Right kidney (tissue), 1 donor: ENCODE data around the gene ODR4.
"Not testable (repeated sequence)": the region's sequence is repeated elsewhere in the genome, so short reads cannot be mapped to it uniquely, and the experiment has no call there.

Experiments used
- DNase-seq: peaks from one replicate; pipeline ENCODE4 v3.0.0-alpha.2; 2016

Gene ODR4

GRCh38 chr1:186420923-186421322 lies 45.3 kb downstream of the ODR4 start:
- no peak for DNase-seq

- no peak for DNase-seq
These were observed 45.8 kb downstream of the ODR4 start for GRCh38 chr1:186421446-186421845.

GRCh38 chr1:186424539-186424938 lies 48.9 kb downstream of the ODR4 start:
- DNase-seq, result no peak

- DNase-seq, result no peak
These were observed 50.5 kb downstream of the ODR4 start for GRCh38 chr1:186426118-186426517.

GRCh38 chr1:186429017-186429416 lies 53.4 kb downstream of the ODR4 start:
- no peak for DNase-seq

- no peak for DNase-seq
These were observed 59.7 kb downstream of the ODR4 start for GRCh38 chr1:186435336-186435735.

GRCh38 chr1:186438567-186438966 lies 62.9 kb downstream of the ODR4 start:
- no peak for DNase-seq

GRCh38 chr1:186440584-186440983 lies 64.9 kb downstream of the ODR4 start:
- no peak for DNase-seq

GRCh38 chr1:186442651-186443375 lies 67.2 kb downstream of the ODR4 start:
- no peak for DNase-seq

GRCh38 chr1:186443638-186444037 lies 68.0 kb downstream of the ODR4 start:
- no peak for DNase-seq

GRCh38 chr1:186446152-186446551 lies 70.5 kb downstream of the ODR4 start:
- no peak for DNase-seq

- DNase-seq, result no peak
These were observed 79.3 kb downstream of the ODR4 start for GRCh38 chr1:186454981-186455380.

GRCh38 chr1:186456729-186457255 lies 81.2 kb downstream of the ODR4 start:
- no peak for DNase-seq

- DNase-seq, result not testable (repeated sequence)
These were observed 83.5 kb downstream of the ODR4 start for GRCh38 chr1:186459161-186459560.

- no peak for DNase-seq
These were observed 85.4 kb downstream of the ODR4 start, which contains the start of gene PDC for GRCh38 chr1:186461014-186461413. TSS of gene PDC (minus strand) at chr1:186461114. CDS start at chr1:186449459, 11,655 bp downstream.

GRCh38 chr1:186463511-186463910 lies 87.9 kb downstream of the ODR4 start:
- DNase-seq, result no peak

- DNase-seq, result no peak
These were observed 88.3 kb downstream of the ODR4 start for GRCh38 chr1:186463926-186464325.

GRCh38 chr1:186465491-186465890 lies 89.9 kb downstream of the ODR4 start:
- DNase-seq, result not testable (repeated sequence)

GRCh38 chr1:186465946-186466345 lies 90.3 kb downstream of the ODR4 start:
- DNase-seq, result no peak
